GM12892 (cell line): Measurements from ENCODE around the gene PARS2.

Source experiments
- POLR2A ChIP-seq: IDR thresholded peaks from 2 replicates; pipeline ENCODE4 v1.6.1; 2011; ENCODE audit warnings: low read depth, low read length, control low read depth
- TAF1 ChIP-seq: IDR thresholded peaks from 2 replicates; pipeline ENCODE4 v1.6.1; 2011; ENCODE audit warnings: low read depth, mild to moderate bottlenecking, control low read depth, low read length, borderline replicate concordance

- TF ChIP-seq POLR2A: no peak
- TF ChIP-seq TAF1: no peak
Observed at GRCh38 chr1:54723985-54724384, 40.3 kb downstream of the PARS2 start.
